ENCODE results near the gene LCE2B.

DNA sequence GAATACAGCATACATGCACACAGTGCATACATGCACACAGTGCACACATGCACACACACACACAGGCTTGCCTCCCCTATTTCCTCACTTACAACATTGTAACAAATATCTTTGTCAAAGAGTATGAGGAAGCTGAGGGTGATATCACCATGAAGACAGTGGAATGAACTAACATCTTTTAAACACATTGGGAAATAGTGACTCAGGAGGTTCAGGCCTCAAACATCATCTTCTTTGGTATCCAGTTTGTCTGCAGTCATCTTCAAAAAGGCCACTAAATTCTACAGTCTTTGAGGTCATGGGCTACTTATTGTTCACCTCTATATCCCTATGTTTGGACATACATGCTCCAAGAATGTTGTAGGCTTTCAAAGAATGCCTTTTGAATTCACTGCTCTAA is 2.1 kb upstream of the LCE2B start:
- TF ChIP-seq, protein P1, sequence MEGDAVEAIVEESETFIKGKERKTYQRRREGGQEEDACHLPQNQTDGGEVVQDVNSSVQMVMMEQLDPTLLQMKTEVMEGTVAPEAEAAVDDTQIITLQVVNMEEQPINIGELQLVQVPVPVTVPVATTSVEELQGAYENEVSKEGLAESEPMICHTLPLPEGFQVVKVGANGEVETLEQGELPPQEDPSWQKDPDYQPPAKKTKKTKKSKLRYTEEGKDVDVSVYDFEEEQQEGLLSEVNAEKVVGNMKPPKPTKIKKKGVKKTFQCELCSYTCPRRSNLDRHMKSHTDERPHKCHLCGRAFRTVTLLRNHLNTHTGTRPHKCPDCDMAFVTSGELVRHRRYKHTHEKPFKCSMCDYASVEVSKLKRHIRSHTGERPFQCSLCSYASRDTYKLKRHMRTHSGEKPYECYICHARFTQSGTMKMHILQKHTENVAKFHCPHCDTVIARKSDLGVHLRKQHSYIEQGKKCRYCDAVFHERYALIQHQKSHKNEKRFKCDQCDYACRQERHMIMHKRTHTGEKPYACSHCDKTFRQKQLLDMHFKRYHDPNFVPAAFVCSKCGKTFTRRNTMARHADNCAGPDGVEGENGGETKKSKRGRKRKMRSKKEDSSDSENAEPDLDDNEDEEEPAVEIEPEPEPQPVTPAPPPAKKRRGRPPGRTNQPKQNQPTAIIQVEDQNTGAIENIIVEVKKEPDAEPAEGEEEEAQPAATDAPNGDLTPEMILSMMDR (IDR thresholded peaks at IDR 0.05): no peak
- no peak for TF ChIP-seq ZFX (IDR thresholded peaks at IDR 0.05; ENCODE audit: borderline replicate concordance)
